Astrocyte (in vitro differentiated cells and primary cell): Measurements from ENCODE around the gene IFNA6.

Experiments used
- EZH2 ChIP-seq: IDR thresholded peaks from 2 replicates; pipeline ENCODE4 v1.6.1; 2012; ENCODE audit warnings: mild to moderate bottlenecking, low read length, inconsistent platforms; ENCODE audit not compliant: insufficient read depth
- TF ChIP-seq, protein P1 (sequence below): IDR thresholded peaks from 2 replicates; pipeline ENCODE4 v1.5.1; 2011; ENCODE audit warnings: low read depth, mild to moderate bottlenecking, inconsistent platforms, low read length, moderate library complexity; ENCODE audit not compliant: insufficient read depth

DNA sequence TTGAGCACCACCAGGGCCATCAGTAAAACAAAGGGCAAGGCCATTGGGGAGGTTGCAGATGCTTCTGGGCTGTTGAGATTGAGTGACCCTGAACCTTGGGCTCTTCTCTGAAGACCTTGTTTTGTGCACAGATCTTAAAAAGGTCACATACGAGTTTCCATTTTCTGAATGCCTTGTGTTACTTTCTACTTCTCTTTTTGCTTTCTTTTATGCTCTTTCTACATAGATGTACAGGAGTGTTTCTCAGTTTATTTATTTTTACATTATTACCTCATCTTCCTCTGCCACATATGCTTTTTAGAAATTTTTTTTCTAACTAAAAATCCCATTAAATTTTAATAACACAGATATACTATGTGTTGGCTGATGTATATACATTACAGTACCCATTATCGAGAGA, 45.5 kb downstream of the IFNA6 start, which contains the start of gene IFNA5:
- TF ChIP-seq, protein P1, sequence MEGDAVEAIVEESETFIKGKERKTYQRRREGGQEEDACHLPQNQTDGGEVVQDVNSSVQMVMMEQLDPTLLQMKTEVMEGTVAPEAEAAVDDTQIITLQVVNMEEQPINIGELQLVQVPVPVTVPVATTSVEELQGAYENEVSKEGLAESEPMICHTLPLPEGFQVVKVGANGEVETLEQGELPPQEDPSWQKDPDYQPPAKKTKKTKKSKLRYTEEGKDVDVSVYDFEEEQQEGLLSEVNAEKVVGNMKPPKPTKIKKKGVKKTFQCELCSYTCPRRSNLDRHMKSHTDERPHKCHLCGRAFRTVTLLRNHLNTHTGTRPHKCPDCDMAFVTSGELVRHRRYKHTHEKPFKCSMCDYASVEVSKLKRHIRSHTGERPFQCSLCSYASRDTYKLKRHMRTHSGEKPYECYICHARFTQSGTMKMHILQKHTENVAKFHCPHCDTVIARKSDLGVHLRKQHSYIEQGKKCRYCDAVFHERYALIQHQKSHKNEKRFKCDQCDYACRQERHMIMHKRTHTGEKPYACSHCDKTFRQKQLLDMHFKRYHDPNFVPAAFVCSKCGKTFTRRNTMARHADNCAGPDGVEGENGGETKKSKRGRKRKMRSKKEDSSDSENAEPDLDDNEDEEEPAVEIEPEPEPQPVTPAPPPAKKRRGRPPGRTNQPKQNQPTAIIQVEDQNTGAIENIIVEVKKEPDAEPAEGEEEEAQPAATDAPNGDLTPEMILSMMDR, result no peak
- TF ChIP-seq EZH2, result no peak
